ENCODE data around the gene GPAM.
"Not testable (repeated sequence)": the region's sequence is repeated elsewhere in the genome, so short reads cannot be mapped to it uniquely, and the experiment has no call there.

The GPAM gene

DNA sequence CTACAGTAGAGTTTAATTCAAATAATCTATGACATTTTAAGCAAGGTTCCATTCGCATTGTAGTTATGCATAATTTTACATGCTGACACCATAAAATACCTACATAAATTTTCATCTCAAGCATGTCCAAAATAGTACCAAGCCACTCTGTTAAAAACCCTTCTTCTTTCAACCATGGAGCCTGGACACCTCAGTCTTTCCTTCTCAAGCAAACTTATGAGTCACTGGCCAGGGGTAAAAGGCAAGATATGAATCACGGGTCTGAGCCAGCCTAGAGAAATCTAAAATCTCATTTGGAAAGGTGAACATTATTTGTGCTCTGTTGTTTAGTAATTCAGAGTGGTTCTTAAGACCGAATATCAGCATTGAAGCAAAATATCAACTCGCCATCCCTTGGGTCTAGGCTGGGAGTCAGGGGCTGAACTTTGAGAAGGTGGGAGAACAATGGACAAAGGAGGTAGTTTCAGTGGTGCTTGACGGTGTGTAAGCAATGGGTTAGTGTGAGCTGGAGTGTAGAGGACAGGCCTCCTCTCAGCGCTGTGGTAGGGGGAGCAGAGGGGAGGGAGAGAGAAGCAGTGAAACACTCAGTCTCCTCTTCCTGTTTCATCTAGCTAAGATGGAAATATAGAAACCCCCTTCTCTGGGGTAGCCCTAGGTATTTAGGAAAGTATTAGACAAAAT lies 19.1 kb upstream of the GPAM start:
- H3K27me3 ChIP-seq (ENCODE audit: insufficient read depth, low read length), result no peaks in the 10 kb centered on the region
- H4K91ac ChIP-seq (ENCODE audit: low read depth, low read length), result no peak overlapping the region
- no peak overlapping the region for H2AFZ ChIP-seq (ENCODE audit: insufficient read depth, low read length, poor library complexity)
- peak in 1 of 2 donors; percentile 49 for DNase-seq
- H3K4me1 ChIP-seq (ENCODE audit: control insufficient read depth in 1 of 2, insufficient read depth in 2 of 2, low read length in 2 of 2), result no peaks in the 10 kb centered on the region
- H3K27ac ChIP-seq (ENCODE audit: low read depth, low read length), result no peak overlapping the region
- no peak overlapping the region for H2BK120ac ChIP-seq (ENCODE audit: insufficient read depth, low read length, poor library complexity)
- H4K8ac ChIP-seq (ENCODE audit: low read depth, low read length), result no peak overlapping the region
- no peak overlapping the region for H3K4me2 ChIP-seq (ENCODE audit: low read length)
- H2BK12ac ChIP-seq (ENCODE audit: low read length), result no peak overlapping the region
- no peak overlapping the region for H3K14ac ChIP-seq (ENCODE audit: low read length)
- no peaks in the 10 kb centered on the region for H3K79me1 ChIP-seq (ENCODE audit: low read length)
- H2BK5ac ChIP-seq (ENCODE audit: low read depth, low read length, poor library complexity), result no peak overlapping the region
- no peak overlapping the region for H3K9ac ChIP-seq (ENCODE audit: low read length)
- WGBS (ENCODE audit: extremely low coverage, insufficient coverage, insufficient read length), result no CpG with 5 or more reads among the region's 6 CpGs
- H3K4ac ChIP-seq (ENCODE audit: low read depth, low read length), result no peak overlapping the region
- peak overlapping the region; percentile 44 for H3K4me3 ChIP-seq (ENCODE audit: low read depth, low read length)
- no peak overlapping the region for H3K23ac ChIP-seq (ENCODE audit: low read length)
- no peak overlapping the region for H2AK5ac ChIP-seq (ENCODE audit: low read length)
- H3K36me3 ChIP-seq (ENCODE audit: control insufficient read depth in 1 of 2, insufficient read depth in 2 of 2, low read length in 2 of 2), result no peaks in the 10 kb centered on the region
- no peaks in the 10 kb centered on the region for H3K9me3 ChIP-seq (ENCODE audit: insufficient read depth, low read depth, low read length)
- H4K12ac ChIP-seq (ENCODE audit: low read depth, low read length), result no peak overlapping the region
- no peaks in the 10 kb centered on the region for H3K79me2 ChIP-seq (ENCODE audit: control insufficient read depth, insufficient read depth, low read length, poor library complexity)
- H3K18ac ChIP-seq (ENCODE audit: low read length), result no peak overlapping the region

GRCh38 chr10:112202076-112202475 lies 18.5 kb upstream of the GPAM start:
- no peaks in the 10 kb centered on the region for H3K79me2 ChIP-seq (ENCODE audit: control insufficient read depth, insufficient read depth, low read length, poor library complexity)
- H2BK12ac ChIP-seq (ENCODE audit: low read length), result no peak overlapping the region
- H3K9me3 ChIP-seq (ENCODE audit: insufficient read depth, low read depth, low read length), result no peaks in the 10 kb centered on the region
- H2AFZ ChIP-seq (ENCODE audit: insufficient read depth, low read length, poor library complexity), result no peak overlapping the region
- H4K91ac ChIP-seq (ENCODE audit: low read depth, low read length), result no peak overlapping the region
- H3K18ac ChIP-seq (ENCODE audit: low read length), result no peak overlapping the region
- H3K4me2 ChIP-seq (ENCODE audit: low read length), result no peak overlapping the region
- WGBS (ENCODE audit: extremely low coverage, insufficient coverage, insufficient read length), result no CpG with 5 or more reads among the region's 1 CpG
- H3K4me3 ChIP-seq (ENCODE audit: low read depth, low read length), result no peak overlapping the region
- no peak overlapping the region for H2AK5ac ChIP-seq (ENCODE audit: low read length)
- H4K12ac ChIP-seq (ENCODE audit: low read depth, low read length), result no peak overlapping the region
- H3K27ac ChIP-seq (ENCODE audit: low read depth, low read length), result no peak overlapping the region
- H3K79me1 ChIP-seq (ENCODE audit: low read length), result no peaks in the 10 kb centered on the region
- H3K14ac ChIP-seq (ENCODE audit: low read length), result no peak overlapping the region
- no peaks in the 10 kb centered on the region for H3K27me3 ChIP-seq (ENCODE audit: insufficient read depth, low read length)
- no peak for DNase-seq
- H3K4me1 ChIP-seq (ENCODE audit: control insufficient read depth in 1 of 2, insufficient read depth in 2 of 2, low read length in 2 of 2), result no peaks in the 10 kb centered on the region
- no peak overlapping the region for H3K4ac ChIP-seq (ENCODE audit: low read depth, low read length)
- H2BK5ac ChIP-seq (ENCODE audit: low read depth, low read length, poor library complexity), result no peak overlapping the region
- no peaks in the 10 kb centered on the region for H3K36me3 ChIP-seq (ENCODE audit: control insufficient read depth in 1 of 2, insufficient read depth in 2 of 2, low read length in 2 of 2)
- no peak overlapping the region for H3K23ac ChIP-seq (ENCODE audit: low read length)
- no peak overlapping the region for H3K9ac ChIP-seq (ENCODE audit: low read length)
- no peak overlapping the region for H2BK120ac ChIP-seq (ENCODE audit: insufficient read depth, low read length, poor library complexity)
- H4K8ac ChIP-seq (ENCODE audit: low read depth, low read length), result no peak overlapping the region

GRCh38 chr10:112201334-112201733 lies 17.8 kb upstream of the GPAM start:
- Histone ChIP-seq H3K14ac (ENCODE audit: low read length) (no peak overlapping the region), H3K4ac (ENCODE audit: low read depth, low read length) (no peak overlapping the region), H3K23ac (ENCODE audit: low read length) (no peak overlapping the region), H3K18ac (ENCODE audit: low read length) (no peak overlapping the region), H4K12ac (ENCODE audit: low read depth, low read length) (no peak overlapping the region), H2BK12ac (ENCODE audit: low read length) (no peak overlapping the region), H2BK5ac (ENCODE audit: low read depth, low read length, poor library complexity) (no peak overlapping the region), H3K79me1 (ENCODE audit: low read length) (no peaks in the 10 kb centered on the region), H4K91ac (ENCODE audit: low read depth, low read length) (no peak overlapping the region), H3K4me3 (ENCODE audit: low read depth, low read length) (no peak overlapping the region), H3K27me3 (ENCODE audit: insufficient read depth, low read length) (no peaks in the 10 kb centered on the region), H2AK5ac (ENCODE audit: low read length) (no peak overlapping the region), H4K8ac (ENCODE audit: low read depth, low read length) (no peak overlapping the region), H3K9me3 (ENCODE audit: insufficient read depth, low read depth, low read length) (no peaks in the 10 kb centered on the region), H2AFZ (ENCODE audit: insufficient read depth, low read length, poor library complexity) (no peak overlapping the region), H3K4me1 (ENCODE audit: control insufficient read depth in 1 of 2, insufficient read depth in 2 of 2, low read length in 2 of 2) (no peaks in the 10 kb centered on the region), H3K4me2 (ENCODE audit: low read length) (no peak overlapping the region), H3K27ac (ENCODE audit: low read depth, low read length) (no peak overlapping the region), H3K9ac (ENCODE audit: low read length) (no peak overlapping the region), H3K36me3 (ENCODE audit: control insufficient read depth in 1 of 2, insufficient read depth in 2 of 2, low read length in 2 of 2) (no peaks in the 10 kb centered on the region), H3K79me2 (ENCODE audit: control insufficient read depth, insufficient read depth, low read length, poor library complexity) (no peaks in the 10 kb centered on the region), H2BK120ac (ENCODE audit: insufficient read depth, low read length, poor library complexity) (no peak overlapping the region)
- no CpG with 5 or more reads among the region's 1 CpG for WGBS (ENCODE audit: extremely low coverage, insufficient coverage, insufficient read length)
- DNase-seq, result no peak

- not testable (repeated sequence) for H3K27me3 ChIP-seq (ENCODE audit: insufficient read depth, low read length); H3K36me3 ChIP-seq (ENCODE audit: control insufficient read depth in 1 of 2, insufficient read depth in 2 of 2, low read length in 2 of 2); H3K9me3 ChIP-seq (ENCODE audit: insufficient read depth, low read depth, low read length); H3K4me2 ChIP-seq (ENCODE audit: low read length); H3K9ac ChIP-seq (ENCODE audit: low read length); H2BK12ac ChIP-seq (ENCODE audit: low read length); H3K4ac ChIP-seq (ENCODE audit: low read depth, low read length); H2BK120ac ChIP-seq (ENCODE audit: insufficient read depth, low read length, poor library complexity); H4K8ac ChIP-seq (ENCODE audit: low read depth, low read length); H3K23ac ChIP-seq (ENCODE audit: low read length); H3K14ac ChIP-seq (ENCODE audit: low read length); DNase-seq; H2BK5ac ChIP-seq (ENCODE audit: low read depth, low read length, poor library complexity); H3K27ac ChIP-seq (ENCODE audit: low read depth, low read length); H2AFZ ChIP-seq (ENCODE audit: insufficient read depth, low read length, poor library complexity); H2AK5ac ChIP-seq (ENCODE audit: low read length); H3K79me2 ChIP-seq (ENCODE audit: control insufficient read depth, insufficient read depth, low read length, poor library complexity); H4K12ac ChIP-seq (ENCODE audit: low read depth, low read length); H4K91ac ChIP-seq (ENCODE audit: low read depth, low read length); H3K18ac ChIP-seq (ENCODE audit: low read length); H3K4me3 ChIP-seq (ENCODE audit: low read depth, low read length); H3K4me1 ChIP-seq (ENCODE audit: control insufficient read depth in 1 of 2, insufficient read depth in 2 of 2, low read length in 2 of 2); H3K79me1 ChIP-seq (ENCODE audit: low read length)
- no CpG with 5 or more reads among the region's 5 CpGs for WGBS (ENCODE audit: extremely low coverage, insufficient coverage, insufficient read length)
These were observed 16.7 kb upstream of the GPAM start for GRCh38 chr10:112200259-112200658.
